Measurements from ENCODE around the gene CDK14. TPM values are rescaled to one million over a fixed set of nuclear protein-coding genes. Genes with fewer than 3 reads are reported as not detected.

CDK14 gene
- total RNA-seq, 1 experiment from 2014 or later = 57.9 TPM

DNA sequence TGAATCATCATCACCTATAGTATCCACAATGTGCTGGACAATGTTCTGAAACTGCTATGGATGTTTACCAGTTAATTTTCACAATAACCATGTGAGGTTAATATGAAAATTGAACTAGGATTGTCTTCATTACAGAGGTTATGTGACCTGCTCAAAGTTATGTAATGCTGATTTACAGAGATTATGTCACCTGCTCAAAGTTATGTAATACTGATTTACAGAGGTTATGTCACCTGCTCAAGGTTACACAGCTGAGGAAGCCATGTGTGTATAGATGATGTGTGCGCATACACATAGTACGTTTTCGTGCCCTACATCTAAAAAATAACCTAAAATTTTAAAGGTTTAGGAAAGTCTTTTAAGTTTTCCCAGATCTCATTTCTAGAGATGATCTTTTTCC lies 298.0 kb downstream of the CDK14 start:
- ATAC-seq (no peak), DNase-seq (ENCODE audit: low spot score) (no peak)
- Mint-ChIP-seq H3K4me1 (peaks cover 20% of the 10 kb centered on the region), H3K27me3 (ENCODE audit: low read depth) (no peaks in the 10 kb centered on the region), H3K9me3 (no peaks in the 10 kb centered on the region), H3K36me3 (no peaks in the 10 kb centered on the region), H3K27ac (no peak overlapping the region), H3K4me3 (no peak overlapping the region)
- TF ChIP-seq, protein P1, sequence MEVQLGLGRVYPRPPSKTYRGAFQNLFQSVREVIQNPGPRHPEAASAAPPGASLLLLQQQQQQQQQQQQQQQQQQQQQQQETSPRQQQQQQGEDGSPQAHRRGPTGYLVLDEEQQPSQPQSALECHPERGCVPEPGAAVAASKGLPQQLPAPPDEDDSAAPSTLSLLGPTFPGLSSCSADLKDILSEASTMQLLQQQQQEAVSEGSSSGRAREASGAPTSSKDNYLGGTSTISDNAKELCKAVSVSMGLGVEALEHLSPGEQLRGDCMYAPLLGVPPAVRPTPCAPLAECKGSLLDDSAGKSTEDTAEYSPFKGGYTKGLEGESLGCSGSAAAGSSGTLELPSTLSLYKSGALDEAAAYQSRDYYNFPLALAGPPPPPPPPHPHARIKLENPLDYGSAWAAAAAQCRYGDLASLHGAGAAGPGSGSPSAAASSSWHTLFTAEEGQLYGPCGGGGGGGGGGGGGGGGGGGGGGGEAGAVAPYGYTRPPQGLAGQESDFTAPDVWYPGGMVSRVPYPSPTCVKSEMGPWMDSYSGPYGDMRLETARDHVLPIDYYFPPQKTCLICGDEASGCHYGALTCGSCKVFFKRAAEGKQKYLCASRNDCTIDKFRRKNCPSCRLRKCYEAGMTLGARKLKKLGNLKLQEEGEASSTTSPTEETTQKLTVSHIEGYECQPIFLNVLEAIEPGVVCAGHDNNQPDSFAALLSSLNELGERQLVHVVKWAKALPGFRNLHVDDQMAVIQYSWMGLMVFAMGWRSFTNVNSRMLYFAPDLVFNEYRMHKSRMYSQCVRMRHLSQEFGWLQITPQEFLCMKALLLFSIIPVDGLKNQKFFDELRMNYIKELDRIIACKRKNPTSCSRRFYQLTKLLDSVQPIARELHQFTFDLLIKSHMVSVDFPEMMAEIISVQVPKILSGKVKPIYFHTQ (CRISPR knock-in tag; IDR thresholded peaks at IDR 0.05) = no peak
- TF ChIP-seq, protein P2, sequence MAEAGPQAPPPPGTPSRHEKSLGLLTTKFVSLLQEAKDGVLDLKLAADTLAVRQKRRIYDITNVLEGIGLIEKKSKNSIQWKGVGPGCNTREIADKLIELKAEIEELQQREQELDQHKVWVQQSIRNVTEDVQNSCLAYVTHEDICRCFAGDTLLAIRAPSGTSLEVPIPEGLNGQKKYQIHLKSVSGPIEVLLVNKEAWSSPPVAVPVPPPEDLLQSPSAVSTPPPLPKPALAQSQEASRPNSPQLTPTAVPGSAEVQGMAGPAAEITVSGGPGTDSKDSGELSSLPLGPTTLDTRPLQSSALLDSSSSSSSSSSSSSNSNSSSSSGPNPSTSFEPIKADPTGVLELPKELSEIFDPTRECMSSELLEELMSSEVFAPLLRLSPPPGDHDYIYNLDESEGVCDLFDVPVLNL (CRISPR knock-in tag; IDR thresholded peaks at IDR 0.05; ENCODE audit: borderline replicate concordance, low read depth) = no peak
- no peak for TF ChIP-seq RELA (CRISPR knock-in tag; IDR thresholded peaks at IDR 0.05; ENCODE audit: borderline replicate concordance)
- TF ChIP-seq, protein P3, sequence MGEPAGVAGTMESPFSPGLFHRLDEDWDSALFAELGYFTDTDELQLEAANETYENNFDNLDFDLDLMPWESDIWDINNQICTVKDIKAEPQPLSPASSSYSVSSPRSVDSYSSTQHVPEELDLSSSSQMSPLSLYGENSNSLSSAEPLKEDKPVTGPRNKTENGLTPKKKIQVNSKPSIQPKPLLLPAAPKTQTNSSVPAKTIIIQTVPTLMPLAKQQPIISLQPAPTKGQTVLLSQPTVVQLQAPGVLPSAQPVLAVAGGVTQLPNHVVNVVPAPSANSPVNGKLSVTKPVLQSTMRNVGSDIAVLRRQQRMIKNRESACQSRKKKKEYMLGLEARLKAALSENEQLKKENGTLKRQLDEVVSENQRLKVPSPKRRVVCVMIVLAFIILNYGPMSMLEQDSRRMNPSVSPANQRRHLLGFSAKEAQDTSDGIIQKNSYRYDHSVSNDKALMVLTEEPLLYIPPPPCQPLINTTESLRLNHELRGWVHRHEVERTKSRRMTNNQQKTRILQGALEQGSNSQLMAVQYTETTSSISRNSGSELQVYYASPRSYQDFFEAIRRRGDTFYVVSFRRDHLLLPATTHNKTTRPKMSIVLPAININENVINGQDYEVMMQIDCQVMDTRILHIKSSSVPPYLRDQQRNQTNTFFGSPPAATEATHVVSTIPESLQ (CRISPR knock-in tag; IDR thresholded peaks at IDR 0.05) = no peak
- TF ChIP-seq JAZF1 (CRISPR knock-in tag; IDR thresholded peaks at IDR 0.05) = no peak
- TF ChIP-seq PRRX2 (CRISPR knock-in tag; IDR thresholded peaks at IDR 0.05) = no peak
- no peak for TF ChIP-seq TP53 (CRISPR knock-in tag; IDR thresholded peaks at IDR 0.05)
- TF ChIP-seq, protein P4, sequence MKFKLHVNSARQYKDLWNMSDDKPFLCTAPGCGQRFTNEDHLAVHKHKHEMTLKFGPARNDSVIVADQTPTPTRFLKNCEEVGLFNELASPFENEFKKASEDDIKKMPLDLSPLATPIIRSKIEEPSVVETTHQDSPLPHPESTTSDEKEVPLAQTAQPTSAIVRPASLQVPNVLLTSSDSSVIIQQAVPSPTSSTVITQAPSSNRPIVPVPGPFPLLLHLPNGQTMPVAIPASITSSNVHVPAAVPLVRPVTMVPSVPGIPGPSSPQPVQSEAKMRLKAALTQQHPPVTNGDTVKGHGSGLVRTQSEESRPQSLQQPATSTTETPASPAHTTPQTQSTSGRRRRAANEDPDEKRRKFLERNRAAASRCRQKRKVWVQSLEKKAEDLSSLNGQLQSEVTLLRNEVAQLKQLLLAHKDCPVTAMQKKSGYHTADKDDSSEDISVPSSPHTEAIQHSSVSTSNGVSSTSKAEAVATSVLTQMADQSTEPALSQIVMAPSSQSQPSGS (CRISPR knock-in tag; IDR thresholded peaks at IDR 0.05; ENCODE audit: borderline replicate concordance, low read depth) = no peak
- TF ChIP-seq, protein P5, sequence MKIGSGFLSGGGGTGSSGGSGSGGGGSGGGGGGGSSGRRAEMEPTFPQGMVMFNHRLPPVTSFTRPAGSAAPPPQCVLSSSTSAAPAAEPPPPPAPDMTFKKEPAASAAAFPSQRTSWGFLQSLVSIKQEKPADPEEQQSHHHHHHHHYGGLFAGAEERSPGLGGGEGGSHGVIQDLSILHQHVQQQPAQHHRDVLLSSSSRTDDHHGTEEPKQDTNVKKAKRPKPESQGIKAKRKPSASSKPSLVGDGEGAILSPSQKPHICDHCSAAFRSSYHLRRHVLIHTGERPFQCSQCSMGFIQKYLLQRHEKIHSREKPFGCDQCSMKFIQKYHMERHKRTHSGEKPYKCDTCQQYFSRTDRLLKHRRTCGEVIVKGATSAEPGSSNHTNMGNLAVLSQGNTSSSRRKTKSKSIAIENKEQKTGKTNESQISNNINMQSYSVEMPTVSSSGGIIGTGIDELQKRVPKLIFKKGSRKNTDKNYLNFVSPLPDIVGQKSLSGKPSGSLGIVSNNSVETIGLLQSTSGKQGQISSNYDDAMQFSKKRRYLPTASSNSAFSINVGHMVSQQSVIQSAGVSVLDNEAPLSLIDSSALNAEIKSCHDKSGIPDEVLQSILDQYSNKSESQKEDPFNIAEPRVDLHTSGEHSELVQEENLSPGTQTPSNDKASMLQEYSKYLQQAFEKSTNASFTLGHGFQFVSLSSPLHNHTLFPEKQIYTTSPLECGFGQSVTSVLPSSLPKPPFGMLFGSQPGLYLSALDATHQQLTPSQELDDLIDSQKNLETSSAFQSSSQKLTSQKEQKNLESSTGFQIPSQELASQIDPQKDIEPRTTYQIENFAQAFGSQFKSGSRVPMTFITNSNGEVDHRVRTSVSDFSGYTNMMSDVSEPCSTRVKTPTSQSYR (CRISPR knock-in tag; IDR thresholded peaks at IDR 0.05) = no peak
- TF ChIP-seq SP1 (CRISPR knock-in tag; conservative IDR thresholded peaks at IDR 0.05) = no peak
- TF ChIP-seq IRF2 (CRISPR knock-in tag; IDR thresholded peaks at IDR 0.05; ENCODE audit: borderline replicate concordance, low read depth) = no peak
- TF ChIP-seq, protein P6, sequence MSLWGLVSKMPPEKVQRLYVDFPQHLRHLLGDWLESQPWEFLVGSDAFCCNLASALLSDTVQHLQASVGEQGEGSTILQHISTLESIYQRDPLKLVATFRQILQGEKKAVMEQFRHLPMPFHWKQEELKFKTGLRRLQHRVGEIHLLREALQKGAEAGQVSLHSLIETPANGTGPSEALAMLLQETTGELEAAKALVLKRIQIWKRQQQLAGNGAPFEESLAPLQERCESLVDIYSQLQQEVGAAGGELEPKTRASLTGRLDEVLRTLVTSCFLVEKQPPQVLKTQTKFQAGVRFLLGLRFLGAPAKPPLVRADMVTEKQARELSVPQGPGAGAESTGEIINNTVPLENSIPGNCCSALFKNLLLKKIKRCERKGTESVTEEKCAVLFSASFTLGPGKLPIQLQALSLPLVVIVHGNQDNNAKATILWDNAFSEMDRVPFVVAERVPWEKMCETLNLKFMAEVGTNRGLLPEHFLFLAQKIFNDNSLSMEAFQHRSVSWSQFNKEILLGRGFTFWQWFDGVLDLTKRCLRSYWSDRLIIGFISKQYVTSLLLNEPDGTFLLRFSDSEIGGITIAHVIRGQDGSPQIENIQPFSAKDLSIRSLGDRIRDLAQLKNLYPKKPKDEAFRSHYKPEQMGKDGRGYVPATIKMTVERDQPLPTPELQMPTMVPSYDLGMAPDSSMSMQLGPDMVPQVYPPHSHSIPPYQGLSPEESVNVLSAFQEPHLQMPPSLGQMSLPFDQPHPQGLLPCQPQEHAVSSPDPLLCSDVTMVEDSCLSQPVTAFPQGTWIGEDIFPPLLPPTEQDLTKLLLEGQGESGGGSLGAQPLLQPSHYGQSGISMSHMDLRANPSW (CRISPR knock-in tag; conservative IDR thresholded peaks at IDR 0.05; ENCODE audit: low read depth) = no peak
- no peak for TF ChIP-seq NFYB (CRISPR knock-in tag; conservative IDR thresholded peaks at IDR 0.05; ENCODE audit: low read depth)
- TF ChIP-seq, protein P7, sequence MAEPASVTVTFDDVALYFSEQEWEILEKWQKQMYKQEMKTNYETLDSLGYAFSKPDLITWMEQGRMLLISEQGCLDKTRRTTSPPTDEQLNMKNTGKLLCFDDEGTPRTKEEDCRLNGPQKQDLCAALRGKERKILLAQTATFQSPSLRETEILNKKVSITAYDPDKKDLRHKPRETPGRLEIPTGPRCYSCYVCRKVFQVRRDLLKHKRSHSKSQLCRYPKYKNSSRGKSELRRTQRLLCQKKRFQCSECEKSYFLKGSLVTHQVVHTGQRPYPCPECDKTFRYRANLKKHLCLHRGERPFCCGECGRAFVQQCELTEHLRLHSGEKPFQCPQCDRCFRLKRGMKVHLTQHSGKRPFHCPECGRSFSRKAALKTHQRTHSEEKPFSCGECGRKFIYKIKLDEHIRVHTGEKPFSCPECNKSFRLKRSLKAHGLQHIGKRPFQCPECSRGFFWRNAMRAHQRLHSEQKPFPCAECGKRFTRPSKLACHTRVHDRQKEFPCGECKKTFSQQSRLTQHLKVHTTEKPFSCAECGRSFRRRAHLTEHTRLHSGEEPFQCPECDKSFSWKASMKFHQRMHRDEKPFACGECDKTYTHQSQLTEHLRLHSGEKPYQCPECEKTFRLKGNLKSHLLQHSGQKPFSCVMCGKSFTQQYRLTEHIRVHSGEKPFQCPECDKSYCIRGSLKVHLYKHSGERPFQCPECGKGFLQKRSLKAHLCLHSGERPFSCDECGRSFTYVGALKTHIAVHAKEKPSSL (CRISPR knock-in tag; conservative IDR thresholded peaks at IDR 0.05) = no peak
- TF ChIP-seq NR1H2 (CRISPR knock-in tag; IDR thresholded peaks at IDR 0.05) = no peak
- TF ChIP-seq SOX15 (CRISPR knock-in tag; IDR thresholded peaks at IDR 0.05) = no peak
- CTCF ChIA-PET = no interaction called here
- POLR2A ChIA-PET = no interaction called here
